Measurements from ENCODE around the gene NUMA1.

GRCh38 chr11:71979602-71980001, 100.7 kb downstream of the NUMA1 start:
- TF ChIP-seq CTCF (IDR thresholded peaks at IDR 0.05) (no peak), POLR2A (IDR thresholded peaks at IDR 0.05) (no peak), EP300 (IDR thresholded peaks at IDR 0.05) (no peak)

All from tibial nerve (tissue), 4 donors.